Pons (tissue), 1 donor: ENCODE data around the gene C15orf39.
"Not testable (repeated sequence)": the region's sequence is repeated elsewhere in the genome, so short reads cannot be mapped to it uniquely, and the experiment has no call there.

Experiments used
- DNase-seq: peaks from one replicate; pipeline ENCODE4 v3.0.0-alpha.2; 2016; ENCODE audit warnings: low spot score

C15orf39 gene

DNA sequence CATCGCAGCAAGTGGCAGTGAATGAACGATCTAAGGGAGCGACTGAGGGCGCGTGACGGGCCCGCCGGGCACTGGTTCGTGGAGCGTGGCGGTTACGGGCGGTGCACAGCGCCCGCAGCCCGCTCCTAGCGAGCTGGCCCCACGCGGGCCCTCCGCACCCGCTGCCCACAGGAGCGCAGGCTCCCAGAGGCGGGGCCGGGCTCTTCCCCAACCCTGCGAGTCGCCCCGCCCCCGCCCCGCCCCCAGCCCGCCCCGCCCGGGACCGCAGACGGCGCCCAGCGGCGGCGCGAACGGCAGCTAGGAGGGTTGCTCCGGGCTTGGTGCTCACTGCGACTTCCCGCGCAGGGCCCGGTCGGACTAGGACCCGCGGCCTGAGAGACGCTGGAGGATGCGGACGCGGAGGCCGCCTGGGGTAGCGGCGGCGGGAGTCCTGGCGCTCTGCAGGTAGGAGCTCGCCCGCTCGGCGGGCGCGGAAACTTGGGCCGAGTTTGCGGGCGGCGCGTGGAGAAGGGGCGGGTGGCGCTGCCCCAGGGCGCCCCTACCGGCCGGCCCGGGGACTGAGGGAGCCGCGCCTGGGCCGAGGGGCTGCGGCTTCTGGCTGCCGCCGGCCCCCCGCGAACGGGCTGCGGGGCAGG, at the start of gene C15orf39:
TSS of gene C15orf39 (plus strand) at position 267 of the 635 bp plus-strand sequence. CDS start 4,167 bp downstream, outside the sequence.
- DNase-seq: peak; percentile 54

DNA sequence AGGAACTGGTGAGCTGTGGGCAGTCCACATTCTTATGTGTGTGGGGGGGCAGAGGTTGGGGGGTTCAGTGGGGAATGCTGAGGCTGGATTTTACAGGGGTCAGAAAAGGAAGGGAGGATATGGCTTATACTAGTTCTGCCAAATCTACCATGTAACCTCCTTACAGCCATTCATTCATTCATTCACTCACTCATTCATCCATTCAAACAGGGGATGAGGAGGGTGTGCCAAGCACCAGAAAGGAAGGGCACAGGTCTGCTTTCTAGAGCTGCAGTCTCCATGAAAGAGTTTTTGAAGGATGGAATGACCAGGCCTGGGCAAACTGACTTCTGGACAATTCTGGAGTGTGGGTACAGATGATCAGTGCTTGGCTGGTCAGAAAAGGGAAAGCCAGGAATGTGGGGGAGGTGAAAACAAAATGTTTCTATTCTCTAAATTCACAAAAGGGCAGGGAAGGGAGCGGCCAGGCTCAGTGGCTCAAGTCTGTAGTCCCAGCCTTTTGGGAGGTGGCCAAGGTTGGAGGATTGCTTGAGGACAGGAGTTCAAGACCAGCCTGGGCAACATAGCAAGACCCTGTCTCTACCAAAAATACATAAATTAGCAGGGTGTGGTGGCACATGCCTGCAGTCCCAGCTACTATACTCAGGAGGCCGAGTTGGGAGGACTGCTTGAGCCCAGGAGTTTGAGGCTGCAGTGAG, 49.2 kb upstream of the C15orf39 start:
- no peak for DNase-seq

DNA sequence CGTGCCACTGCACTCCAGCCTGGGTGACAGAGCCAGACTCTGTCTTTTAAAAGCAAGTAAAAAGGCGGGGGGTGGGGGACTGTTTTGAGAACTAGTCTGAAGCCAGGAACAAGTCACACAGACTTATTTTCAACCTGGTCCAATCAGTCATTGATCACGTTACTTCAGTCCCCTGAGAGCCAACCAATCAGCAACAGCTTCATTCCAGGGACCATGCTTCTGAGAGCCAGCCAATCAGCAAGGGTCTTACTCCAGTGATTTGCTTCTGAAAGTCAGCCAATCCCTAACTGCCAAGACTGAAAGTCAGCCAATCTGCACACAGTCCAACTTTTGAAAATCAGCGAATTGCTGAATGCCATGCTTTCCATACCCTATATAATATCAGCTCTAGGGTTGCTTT, 48.6 kb upstream of the C15orf39 start:
- peak; percentile 56 for DNase-seq

DNA sequence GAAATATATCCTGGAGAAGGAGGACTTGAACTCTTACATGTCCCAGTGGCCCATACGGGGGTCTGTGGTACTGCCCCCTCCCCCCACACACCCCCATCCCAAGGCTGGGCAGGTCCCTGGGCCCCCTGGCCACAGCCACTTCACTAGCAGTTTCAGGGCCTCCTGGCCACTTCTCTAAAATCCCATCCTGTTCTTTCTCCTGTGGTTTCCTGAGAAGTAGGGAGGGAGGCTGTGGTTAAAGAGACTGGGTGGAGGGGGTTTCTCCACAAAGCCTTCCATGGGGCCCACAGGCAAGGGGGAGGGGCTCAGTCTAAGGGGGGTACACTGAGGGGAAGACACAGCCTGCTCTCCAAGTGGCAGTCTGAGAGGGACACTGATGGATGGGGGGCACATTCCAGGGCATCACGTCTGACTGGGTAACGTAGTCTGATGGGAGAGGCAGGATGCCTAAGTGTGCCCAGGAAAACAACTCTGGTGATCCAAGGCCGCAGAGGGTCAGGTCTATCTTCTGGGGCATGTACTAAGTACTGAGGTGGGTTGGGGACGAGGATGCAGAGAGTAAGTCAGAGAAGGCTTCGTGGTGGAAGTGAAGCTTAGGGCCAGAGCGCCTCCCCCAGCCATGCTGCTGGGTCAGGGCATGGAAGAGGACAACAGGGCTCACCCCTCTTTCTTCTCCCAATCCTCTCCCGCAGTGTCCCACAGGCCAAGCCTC, 48.0 kb upstream of the C15orf39 start:
- DNase-seq: peak; percentile 28

DNA sequence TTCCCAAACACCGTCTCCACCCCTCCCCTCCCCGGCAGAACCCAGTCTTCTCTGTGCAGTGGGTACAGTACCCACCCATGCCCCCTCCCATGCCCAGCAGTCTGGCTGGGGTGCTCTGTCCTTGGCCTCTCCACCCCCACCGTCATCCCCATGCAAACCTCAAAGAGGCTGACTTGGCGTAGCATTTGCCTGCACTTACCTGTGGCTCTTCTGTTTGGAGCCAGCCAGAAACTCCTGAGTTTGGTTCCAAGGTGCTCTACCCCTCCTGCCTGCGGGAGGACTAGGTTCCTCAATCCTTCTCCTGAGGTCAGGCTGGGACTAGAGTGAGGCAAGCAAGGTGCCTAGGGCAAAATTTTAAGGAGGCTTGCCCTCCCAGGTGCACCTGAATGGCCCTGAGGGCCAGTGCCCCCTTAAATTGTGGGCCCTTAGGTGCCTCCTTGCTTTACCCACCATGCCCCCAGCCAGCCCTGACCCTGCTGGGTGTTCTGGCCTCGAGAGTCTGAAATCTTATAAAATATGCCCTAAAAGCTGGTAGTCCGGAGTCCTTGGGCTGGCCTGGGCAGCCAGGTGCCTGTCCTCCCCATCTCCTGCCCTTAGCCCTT, 47.1 kb upstream of the C15orf39 start:
- no peak for DNase-seq

DNA sequence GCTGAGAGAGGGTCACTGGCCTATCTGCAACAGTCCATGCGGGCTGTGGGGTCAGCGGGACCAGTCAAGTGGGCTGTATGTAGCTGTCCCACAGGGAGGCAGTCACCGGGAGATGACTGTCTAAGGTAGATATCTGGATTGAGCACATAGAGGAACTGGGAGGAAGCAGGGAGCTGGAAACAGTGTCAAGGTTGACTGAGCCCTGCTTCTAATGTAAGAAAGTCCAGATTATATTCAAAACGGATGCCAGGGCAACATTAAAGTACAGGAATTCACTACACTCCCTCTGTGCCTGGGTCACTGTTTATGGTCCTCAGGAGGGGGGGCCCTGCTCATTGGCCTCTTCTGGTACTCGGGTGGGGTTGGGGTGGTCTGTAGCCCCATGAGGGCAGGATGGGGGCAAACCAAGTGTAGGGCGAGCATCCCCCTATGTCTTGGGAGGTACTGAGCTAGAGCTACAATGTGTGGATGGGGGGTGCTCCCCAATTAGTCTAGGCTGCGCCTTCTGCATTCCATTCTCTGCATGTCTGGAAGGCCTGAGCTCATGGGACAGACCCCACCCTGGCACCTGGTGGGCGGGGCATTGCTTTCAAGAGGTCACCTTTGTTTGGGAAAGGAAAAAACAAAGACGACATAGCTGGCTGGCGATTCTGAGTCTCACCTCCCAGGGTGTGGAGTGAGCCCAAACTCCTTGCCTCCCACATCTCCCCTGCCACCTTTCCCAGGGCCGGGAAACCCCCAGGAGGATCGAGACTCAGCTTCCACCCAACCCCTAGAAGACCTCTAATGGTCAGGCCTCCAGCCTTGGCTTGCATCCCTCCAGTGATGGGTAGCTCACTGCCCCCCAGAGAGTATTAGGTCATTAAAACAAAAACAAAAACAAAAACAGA, 45.1 kb upstream of the C15orf39 start:
- no peak for DNase-seq

DNA sequence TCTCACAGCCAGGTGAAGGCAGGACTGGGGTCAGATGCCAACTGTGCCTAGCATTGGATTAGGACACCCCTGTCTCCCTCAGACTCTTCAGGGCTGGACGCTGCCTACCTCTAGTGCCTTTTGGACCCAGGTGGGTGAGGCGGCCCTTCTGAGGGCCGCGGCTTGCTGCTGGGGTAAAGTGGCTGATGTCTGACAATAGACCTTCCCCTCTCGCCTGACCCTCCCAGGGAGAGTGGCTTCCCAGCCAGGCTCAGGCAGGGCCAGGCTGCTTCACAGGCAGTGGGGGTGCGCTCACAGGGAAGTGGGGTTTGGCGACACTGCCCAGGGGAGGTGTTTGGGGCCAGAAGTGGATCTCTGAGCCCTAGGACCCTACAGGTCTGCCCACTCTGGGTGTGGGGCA, 43.3 kb upstream of the C15orf39 start:
- DNase-seq: no peak

DNA sequence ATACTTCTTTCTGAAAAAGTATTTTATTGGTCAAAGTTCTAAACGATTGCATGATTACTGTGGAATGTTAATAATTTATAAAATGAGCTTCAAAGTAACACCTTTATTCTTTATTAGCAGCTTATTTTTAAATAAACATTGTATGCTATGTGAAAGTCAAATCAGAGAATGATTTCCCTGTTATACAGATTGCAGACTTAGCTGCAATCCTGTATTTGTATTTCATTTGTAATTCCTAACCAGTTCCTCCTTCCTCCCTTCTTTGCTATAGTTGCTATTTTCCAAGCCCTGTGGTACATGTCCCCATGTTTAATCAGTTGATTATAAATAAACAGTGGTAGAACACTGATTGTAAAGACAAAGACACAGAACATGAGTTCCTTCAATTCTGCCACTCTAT, 42.4 kb upstream of the C15orf39 start:
- no peak for DNase-seq

DNA sequence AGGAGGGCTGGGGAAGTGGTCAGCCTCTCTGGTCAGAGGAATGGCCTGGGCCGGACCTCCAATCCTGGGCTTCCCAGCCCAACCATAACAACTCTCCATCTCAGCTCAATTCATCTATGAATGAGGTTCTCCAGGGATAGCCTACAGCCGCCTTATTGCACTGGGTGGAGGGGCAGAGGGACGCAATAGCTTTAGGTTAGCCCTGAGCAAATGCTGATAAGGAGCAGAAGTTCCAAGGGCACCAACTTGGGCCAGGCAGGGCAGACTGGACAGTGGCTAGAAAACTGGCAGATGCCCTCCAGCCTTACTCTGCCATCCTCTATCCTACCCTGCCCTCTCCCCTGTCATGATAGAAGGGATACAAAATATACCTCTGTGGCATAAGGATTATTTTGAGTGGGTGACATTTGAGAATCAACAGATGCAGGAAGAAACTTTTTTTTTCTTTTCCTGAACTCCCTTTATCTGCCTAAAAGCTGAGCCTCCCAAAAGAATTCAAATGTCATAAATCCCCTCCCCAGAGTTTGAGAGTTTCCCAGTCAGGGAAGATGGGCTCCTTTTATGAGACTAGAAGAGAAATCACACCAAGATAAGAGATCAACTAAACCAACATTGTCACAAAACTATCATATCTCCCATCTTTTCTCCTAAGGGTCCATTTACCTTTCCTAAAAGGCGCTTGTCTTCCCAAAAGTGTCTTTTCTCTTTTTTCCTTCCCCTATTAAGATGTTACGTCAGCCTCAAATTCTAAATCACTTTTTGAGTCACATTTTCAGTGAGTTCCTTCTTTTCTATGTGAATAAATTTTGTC, 40.4 kb upstream of the C15orf39 start:
- no peak for DNase-seq

DNA sequence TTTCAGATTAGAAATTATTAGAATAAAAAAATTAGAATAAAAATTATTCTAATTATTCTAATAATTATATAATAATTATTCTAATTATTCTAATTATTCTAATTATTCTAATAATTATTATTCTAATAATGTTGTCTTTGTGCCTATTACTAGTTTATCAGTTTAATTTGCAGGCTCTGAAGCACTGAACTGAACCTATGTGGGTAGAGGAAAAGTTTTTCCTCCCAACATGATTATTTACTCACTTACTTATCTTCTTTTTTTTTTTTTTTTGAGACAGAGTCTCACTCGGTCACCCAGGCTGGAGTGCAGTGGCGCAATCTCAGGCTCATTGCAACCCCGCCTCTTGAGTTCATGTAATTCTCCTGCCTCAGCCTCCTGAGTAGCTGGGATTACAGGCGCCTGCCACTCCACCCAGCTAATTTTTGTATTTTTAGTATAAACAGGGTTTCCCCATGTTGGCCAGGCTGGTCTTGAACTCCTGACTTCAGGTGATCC, 39.7 kb upstream of the C15orf39 start:
- DNase-seq: no peak

DNA sequence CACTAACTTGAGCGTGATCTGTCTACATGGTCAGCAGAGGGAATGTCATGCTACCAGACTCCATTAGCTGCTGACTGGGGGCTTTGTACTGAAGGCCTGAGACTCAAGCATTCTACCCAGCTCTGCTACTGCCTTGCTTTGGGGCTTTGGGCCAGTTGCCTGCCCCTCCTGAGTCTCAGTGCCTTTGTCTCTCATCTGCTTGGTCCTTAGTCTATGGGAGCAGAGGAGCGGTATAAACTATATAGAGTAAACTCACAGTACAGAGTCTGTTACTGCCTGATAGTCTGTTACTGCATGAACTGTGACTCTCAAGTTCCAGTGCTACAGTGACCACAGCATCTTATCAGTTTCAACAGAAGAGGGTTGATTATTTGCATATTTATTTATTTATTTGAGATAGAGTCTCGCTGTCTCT, 38.5 kb upstream of the C15orf39 start:
- DNase-seq: no peak

DNA sequence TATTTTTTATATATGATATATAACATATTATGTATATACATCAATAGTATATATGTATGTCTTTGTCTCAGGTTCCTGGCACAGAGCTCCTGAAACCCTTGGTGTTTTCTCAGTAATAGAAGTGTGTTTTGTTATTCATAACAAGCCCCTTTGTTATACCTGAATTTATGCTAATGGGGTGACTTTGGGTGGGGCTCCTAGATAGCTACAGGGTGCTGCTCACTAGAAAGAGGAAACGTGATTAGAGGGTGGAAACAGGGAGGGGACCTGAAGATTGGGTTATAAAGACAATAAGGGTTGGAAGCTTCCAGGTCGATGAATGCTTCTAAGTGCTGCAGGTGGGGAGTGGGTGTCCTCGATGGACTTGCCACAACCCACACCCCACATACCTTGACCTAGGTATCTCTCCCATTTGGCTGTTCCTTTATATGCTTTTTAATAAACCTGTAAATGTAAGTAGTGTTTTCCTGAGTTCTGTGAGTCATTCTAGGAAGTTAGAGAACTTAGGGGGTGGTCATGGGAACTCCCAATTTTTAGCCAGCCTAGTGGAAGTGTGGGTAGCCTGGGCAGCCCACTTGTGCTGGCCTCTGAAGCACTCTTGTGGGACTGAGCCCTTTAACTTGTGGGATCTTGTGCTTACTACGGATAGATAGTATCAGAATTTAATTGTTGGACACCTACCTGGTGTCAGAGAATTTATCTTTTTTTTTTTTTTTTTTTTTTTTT, 36.9 kb upstream of the C15orf39 start:
- no peak for DNase-seq

DNA sequence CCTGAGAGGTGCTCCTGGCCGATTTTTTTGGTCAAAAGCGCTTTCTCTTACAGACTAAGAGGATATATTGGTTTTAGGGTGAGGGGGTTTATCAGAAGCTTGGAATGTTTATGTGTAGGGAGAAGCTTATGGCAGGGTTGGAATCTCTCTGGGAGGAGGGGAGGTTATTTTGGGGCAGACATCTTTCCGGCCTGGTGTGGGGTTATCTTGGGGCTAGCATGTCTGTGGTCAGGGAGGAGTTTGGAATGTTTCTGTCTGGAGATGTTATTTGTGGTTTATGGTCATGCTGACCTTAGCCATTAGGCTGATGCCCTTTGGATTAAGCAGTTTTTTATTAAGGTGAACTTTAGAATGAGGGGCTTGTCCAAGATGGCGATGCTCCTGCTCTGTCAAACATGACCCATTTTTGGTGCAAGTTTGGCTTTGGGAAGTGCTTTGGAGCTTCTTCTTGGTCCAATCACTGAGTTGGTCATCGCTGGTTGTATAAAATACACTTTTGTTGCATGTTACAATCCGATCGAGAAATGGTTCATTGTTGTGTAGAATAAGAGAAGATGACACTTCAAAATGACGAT, 35.1 kb upstream of the C15orf39 start:
- not testable (repeated sequence) for DNase-seq

DNA sequence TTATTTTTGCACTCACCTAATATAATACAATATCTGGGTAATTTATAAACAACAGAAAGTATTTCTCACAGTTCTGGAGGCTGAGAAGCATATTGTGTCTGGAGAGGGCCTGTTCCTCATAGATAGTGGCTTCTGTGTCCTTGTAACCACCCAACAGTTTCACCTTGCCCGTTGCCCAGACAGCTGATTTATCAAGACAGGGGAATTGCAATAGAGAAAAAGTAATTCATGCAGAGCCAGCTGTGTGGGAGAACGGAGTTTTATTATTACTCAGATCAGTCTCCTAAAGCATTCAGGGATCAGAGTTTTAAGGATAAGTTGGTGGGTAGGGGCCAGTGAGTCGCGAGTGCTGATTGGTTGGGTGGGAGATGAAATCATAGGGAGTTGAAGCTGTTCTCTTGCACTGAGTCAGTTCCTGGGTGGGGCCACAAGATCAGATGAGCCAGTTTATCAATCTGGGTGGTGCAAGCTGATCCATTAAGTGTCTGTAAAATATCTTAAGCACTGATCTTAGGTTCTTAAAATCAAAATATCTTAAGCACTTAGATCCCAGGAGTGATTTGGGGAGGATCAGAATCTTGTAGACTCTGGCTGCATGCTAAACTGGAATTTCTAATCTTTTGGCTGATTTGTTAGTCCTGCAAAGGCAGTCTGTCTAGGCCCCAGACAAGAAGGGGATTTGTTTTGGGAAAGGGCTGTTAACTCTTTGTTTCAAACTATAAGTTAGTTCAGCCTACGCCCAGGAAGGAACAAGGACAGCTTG, 33.9 kb upstream of the C15orf39 start:
- DNase-seq: no peak

DNA sequence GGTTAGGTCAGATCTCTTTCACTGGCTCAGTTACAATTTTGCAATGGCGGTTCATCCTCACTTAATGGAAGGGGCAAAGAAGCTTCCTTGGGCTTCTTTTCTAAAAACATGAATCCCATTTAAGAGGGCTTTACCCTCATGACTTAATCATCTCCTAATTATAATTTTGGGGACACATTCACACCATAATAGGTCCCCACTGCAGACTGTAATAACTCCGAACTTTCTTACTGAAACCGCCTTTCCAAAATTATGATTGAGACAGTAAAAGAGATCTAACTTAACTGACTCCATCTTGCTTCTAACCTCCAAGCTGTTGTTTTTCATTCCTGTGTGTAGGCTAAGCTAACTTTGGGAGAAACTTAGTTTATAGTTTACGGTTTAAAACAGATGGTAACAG, 33.3 kb upstream of the C15orf39 start:
- no peak for DNase-seq

DNA sequence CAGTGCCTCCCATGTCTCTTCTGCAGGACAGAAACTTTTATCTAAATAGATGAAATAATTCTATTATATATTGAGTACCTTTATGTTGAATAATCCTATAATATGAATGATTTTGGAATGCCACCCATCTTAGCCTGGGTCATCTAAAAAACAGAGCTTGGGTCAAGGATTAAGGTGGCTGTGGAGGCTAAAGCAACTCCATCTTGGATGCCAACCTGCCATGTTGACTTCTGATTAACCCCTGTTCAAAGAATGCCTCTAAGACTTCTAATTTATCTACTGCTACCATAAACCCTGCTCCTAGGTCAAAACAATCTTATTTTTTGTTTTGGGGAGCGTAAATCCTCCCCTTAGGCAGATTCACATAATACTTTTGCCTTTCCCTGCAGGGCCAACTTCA, 31.5 kb upstream of the C15orf39 start:
- DNase-seq: no peak

DNA sequence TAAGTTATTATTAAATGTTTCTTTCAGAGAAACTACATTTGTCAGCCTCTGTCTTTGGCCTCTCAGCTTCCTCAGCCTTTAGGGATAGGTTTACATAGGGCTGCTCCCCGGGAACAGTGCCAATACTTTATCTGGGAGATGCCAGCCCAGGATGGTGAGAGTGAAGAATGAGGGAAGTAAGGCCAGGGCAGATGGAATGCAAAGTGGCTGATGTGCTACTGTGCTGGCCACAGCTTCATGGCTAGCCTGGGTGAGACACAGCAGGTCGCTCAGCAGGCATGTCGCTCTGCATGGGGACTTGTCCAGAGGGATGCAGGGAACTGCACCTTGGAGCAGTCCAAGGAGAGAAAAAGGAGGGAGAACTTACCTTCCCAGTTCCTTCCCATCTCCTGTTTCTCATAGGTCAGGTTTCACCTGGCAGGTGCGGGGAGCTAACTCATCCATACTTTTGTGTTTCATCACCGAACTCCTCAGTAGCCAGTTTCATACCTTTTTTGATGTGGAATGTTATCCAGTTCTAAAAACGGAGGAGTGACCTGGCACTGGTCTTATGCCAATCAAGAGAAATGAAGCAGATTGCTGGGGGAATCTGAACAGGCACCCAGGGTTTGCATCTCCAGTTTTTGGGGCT, 30.9 kb upstream of the C15orf39 start:
- no peak for DNase-seq

DNA sequence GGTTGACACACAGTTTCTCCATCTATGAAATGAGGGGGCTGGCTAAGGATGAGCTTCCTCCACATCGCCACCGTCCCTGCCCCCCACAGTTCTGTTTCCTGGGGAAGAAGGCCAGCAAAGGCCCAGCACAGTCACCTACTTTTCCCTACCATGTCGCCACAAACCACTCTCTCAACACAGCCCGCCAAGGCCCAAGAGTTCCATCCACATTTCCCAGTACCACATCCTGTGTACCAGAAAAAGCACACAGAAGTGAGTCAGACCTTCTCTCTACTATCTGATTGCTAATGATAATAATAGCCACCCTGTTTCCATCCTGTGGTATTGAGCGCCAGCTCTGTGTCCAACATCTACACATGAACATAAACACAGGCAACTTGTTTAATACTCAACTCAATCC, 30.3 kb upstream of the C15orf39 start:
- no peak for DNase-seq
